NCI-H2227 (cell line): ENCODE data around the gene HNRNPUL1.

Source experiments
- DNase-seq: peaks from one replicate; lab custom pipeline; 2025; ENCODE audit not compliant: unreplicated experiment; lab: John Stamatoyannopoulos, UW

Gene HNRNPUL1

DNA sequence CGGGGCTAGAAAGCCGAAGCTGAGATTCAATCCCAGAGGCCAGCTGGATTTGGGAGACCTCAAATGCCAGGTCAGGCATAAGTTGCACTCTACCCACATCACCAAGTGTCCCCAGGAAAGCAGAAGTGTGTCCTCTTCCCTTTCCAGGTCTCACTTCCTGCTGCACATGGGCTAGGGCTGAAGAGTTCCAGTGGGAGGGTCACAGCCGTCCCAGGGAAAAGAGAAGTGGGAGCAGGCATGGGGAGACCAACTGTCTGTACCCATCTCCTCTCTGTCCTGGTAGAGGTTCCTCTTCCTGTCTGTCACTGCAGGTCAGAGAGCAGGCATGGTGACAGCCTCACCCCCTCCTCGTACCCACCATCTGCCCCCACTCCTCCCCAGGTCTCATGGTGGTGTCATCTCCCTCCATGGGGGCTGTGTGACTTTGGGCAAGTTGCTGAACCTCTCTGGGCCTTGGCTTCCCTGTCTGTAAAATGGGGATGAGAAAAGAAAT is 30.4 kb upstream of the HNRNPUL1 start:
- no peak for DNase-seq

DNA sequence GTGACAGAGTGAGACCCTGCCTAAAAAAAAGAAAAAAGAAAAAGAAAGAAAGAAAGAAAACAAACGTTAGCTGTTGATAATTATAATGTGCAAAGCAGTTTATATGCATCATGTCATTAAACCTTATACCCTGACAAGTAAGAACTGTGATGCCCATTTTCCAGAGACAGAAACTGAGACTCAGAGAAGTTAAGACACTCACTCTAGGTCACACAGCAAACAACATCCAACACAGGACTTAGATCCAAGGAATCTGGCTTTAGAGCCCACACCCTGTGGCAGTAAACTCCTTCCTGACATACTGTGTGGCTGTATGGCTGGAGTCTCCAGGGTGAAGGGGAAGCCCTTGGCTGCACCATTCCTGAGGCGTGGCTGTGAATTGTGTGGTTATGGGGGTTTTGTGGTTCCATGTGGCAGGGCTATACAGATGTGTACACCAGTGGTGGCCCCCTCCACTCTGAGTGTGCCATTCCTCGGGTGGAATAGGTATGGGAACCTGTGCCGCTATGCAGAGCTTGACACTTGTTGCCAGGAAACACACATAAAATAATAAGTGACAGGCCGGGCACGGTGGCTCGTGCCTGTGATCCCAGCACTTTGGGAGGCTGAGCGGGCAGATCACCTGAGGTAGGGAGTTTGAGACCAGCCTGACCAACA is 29.5 kb upstream of the HNRNPUL1 start:
- DNase-seq, result no peak

DNA sequence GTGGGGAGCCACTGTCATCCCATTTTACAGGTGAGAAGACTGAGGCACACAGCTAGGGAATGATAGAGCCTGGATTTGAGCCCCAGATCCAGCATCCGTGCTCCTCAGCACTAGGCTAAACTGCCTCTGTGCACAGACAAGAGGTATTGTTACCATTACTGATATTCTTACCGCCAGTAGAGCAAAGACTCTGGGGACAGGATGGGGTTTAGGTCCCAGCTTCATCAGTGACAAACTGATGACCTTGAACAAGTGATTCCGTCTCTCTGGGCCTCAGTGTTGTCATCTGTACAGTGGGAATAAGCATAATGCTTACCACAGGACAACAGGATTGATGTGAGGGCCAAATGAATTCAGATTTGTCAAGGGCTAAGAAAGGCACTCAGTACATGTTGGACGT is 28.7 kb upstream of the HNRNPUL1 start:
- DNase-seq, result no peak

DNA sequence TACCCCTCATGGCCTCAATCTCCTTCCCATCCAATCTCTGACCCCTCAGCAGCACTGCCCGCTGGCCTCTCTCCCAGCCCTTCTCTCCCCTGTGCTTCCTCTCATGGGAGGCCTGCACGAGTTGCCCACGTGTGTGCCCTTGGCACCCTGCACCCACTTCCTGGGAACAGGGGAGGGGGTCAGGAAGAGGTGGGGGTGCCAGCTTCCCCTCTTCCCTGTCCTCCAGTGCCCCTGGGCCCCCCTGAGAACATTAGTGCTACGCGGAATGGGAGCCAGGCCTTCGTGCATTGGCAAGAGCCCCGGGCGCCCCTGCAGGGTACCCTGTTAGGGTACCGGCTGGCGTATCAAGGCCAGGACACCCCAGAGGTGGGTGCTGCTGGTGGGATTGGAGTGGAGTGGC is 25.9 kb upstream of the HNRNPUL1 start:
- no peak for DNase-seq

GRCh38 chr19:41239363-41239762 is 24.8 kb upstream of the HNRNPUL1 start:
- no peak for DNase-seq

- DNase-seq, result no peak
Observed at GRCh38 chr19:41239961-41240574, 24.1 kb upstream of the HNRNPUL1 start.

DNA sequence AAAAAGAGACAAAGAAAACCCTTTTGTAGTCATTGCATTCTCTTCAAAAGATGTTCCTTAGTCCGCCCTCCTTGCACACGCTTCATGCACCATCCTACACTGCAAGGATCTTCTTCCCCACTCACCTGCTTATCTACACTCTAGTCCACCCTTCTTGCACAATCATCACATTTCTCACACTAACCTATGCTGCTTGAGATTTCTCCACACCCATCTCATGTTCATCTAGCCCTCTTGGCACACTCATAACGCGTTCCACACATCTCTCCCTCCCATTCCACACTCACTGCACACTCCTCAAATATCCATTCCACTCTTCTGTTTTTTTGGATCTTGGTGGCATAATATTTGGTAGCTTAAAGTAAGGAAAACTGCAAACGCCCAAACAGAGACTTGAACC is 22.3 kb upstream of the HNRNPUL1 start:
- DNase-seq, result no peak

- DNase-seq, result no peak
Observed at GRCh38 chr19:41244117-41244516, 20.1 kb upstream of the HNRNPUL1 start.

DNA sequence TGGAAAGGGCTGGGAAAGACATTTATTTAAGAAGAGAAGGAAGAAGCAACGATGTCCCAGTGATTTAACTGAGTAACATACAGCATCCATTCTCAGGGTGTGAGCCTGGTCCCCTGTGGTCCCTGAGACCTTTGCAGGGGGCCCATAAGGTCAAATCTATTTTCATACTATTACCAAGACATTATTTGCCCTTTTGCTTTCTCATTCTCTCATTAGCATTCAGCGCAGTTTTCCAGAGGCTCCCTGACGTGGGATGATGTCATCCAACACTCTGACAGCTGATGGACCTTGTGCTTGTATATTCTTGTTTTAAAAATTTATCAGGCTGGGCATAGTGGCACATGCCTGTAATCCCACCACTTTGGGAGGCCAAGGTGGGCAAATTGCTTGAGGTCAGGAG is 18.3 kb upstream of the HNRNPUL1 start:
- no peak for DNase-seq

DNA sequence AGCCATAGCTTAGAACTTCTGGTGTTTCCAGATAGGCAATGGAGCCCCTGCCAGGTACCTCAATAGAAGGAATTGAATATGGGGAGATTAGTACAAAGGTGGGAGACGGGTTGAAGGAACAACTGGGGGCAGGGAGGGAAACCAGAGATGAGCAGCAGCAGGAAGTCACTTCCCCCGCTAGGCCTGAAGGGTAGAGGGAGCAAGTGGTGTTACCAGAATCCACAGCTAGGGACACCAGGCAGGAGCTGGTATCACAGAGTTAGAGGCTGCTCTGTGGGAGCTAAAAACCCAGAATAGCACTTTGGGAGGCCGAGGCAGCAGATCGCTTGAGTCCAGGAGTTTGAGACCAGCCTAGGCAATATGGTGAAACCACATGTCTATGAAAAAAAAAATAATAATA is 15.3 kb upstream of the HNRNPUL1 start:
- DNase-seq, result no peak

DNA sequence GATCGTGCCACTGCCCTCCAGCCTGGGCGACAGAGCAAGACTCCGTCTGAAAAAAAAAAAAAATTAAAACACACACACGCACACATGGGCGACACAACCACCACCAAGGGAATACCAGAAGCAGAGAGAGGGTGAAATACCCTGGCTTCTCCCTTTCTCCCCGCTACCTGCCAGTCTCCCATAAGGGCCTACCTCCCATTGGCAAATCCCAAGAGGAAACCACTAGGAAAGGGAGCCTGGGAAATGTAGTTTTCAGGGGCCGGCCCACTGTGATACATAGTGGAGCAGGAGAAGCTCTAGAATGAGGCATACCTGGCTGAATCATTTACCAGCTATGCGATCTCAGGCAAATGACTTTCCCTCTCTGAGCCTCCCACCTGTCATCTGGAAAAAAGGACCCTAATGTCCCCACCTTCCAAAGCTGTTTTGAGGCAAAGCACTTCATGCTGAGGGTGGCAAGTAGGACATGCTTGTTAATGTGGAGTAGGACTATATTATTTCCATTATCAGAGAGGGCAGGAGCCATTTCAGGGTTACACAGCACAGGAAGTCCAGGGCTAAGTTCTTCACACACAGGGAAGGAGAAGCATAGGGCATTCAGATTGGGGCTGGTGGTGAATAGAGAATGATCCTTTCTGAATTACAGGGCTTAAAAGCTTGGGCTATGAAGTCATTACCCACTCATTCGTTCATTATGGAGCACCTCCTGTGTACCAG is 14.3 kb upstream of the HNRNPUL1 start:
- DNase-seq, result peak; percentile 90

DNA sequence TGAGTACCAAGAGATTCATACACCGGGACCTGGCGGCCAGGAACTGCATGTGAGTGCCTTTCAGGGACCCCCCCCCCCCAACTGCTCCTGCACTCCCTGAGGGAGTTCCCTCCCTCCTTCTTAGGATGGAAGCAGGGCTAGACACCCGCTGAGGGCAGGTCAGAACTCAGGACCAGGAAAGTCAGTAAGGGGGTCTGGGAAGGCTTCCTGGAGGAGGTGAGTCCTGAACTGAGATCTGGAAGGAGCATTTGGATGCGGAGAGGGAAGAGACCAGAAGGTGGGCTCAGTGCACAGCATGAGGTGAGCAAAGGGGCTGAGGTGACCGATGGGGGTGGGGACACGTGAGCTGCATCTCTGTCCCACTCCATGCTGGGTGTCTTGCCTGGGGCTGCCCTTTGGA is 10.5 kb upstream of the HNRNPUL1 start:
- no peak for DNase-seq

DNA sequence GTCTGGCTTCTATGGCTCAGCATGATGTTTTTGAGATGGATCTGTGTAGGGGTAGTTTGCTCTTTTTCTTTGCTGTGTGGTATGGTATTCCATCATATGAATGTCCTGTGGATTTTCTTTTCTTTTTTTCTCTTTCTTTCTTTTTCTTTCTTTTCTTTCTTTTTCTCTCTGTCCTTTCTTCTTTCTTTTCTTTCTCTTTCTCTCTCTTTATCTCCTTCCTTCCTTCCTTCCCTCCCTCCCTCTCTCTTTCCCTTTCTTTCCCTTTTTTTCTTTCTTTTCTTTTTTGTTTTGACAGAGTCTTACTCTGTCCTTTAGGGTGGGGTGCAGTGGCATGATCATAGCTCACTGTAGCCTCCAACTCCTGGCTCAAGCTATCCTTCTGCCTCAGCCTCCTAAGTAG is 9.0 kb upstream of the HNRNPUL1 start:
- DNase-seq, result no peak

DNA sequence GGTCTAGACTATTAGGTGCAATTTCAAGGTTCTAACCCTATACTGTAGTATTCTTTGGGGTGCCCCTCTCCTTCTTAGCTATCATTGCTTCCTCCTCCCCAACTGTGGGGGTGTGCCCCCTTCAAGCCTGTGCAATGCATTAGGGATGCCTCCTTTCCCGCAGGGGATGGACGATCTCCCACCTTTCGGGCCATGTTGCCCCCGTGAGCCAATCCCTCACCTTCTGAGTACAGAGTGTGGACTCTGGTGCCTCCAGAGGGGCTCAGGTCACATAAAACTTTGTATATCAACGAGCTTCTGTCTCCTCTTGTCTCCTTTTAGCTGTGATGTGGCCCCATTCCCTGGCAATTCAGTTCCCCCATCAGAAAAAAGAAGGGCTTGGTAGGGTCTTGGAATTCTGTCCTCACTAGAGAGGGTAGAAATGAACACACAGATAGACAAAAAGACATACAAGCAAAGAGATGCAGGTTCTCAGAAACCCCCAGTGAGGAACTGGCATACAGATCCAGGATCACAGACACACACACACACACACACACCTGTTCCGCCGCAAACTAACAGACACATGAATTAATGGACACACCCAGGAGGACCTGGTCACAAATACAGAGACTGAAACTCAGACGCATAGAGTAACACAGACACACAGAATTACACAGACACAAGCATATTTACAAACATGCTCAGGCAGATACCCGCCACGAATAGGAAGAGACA is 2.5 kb upstream of the HNRNPUL1 start:
- DNase-seq, result no peak

- DNase-seq, result peak; percentile 96
Observed at GRCh38 chr19:41263042-41263849, 926 bp upstream of the HNRNPUL1 start.

- peak; percentile 82 for DNase-seq
Observed at GRCh38 chr19:41264581-41265394, 616 bp downstream of the HNRNPUL1 start.

DNA sequence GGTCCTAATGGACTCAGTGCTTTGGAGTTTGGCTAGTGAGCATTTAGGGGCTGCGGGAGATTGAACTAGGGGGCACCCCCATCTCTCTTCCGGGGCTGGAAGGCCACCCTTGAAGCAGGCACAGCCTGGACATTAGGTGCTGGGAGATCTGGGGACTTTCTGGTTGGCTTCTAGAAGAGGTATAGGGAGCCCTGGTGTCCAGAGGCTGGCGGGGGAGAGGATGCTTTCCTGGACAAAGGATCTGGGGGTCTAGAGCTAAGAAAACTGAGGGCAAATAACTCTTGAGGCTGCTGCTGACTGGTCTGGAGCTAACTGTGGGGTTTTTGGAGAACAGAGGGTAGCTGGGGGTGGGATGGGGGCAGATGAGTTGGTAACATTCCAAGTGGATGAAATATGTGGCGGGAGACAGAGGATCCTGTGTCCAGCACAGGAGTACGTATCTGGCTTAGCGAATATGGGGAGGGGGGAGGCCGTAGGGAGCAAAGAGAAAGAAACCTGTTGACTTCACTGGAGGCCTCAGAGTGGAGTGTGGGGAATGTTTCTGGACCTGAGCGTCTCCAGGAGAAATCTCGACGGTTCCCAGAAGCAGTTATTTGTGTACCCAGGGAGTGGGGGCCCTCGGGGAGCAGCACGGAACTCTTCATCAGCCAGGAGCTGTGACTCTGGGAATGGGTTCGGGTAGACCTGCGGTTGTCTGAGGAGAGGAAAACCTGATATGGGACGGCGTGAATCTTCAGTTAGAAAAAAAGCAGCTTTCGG is 1.4 kb downstream of the HNRNPUL1 start:
- DNase-seq, result no peak

GRCh38 chr19:41269055-41269454 is 4.9 kb downstream of the HNRNPUL1 start:
- DNase-seq, result no peak

DNA sequence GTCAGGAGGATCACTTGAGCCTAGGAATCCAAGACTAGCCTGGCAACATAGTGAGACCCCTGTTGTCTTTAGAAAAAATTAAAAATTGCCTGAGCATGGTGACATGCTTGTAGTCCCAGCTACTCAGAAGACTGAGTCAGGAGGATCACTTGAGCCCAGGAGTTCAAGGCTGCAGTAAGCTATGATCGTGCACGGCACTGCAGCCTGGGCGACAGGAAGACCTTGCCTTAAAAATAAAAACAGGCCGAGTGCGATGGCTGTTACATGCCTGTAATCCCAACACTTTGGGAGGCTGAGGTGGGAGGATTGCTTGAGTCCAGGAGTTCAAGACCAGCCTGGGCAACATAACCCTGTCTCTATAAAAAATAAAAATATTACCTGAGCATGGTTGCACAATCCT is 5.4 kb downstream of the HNRNPUL1 start:
- DNase-seq, result no peak
